GM10248 (cell line): ENCODE results near the gene PKP1.

Experiments
- CTCF ChIA-PET: fragments of 300-600 bp; sonication (Branson Sonifier 250); formaldehyde crosslinking; extraction: SDS; loops from one replicate; lab custom pipeline; 2021; ENCODE audit warnings: antibody characterized with exemption; lab: Yijun Ruan, JAX
- POLR2A ChIA-PET: fragments of 350-650 bp; sonication (Branson Sonifier 250); formaldehyde crosslinking; extraction: SDS; loops from one replicate; lab custom pipeline; 2020; ENCODE audit warnings: antibody characterized with exemption; lab: Yijun Ruan, JAX
- DNase-seq: peaks from one replicate; pipeline ENCODE4 v3.0.0; 2012; ENCODE audit errors: extremely low spot score
- CTCF ChIP-seq: IDR thresholded peaks from 2 replicates; pipeline ENCODE4 v1.5.1; 2012; ENCODE audit warnings: mild to moderate bottlenecking, low read depth; ENCODE audit errors: extremely low read depth, missing control alignments, control extremely low read depth

The PKP1 gene

GRCh38 chr1:201294876-201295275, 11.6 kb downstream of the PKP1 start:
- no peak for TF ChIP-seq CTCF
- ChIA-PET CTCF (interaction anchor here (1.3 kb wide), 1 partner anchor 14 kb away, joined by 3 read pairs; no protein-coding TSS in a partner anchor), POLR2A (no interaction called here)
- no peak for DNase-seq

- ChIA-PET POLR2A (no interaction called here), CTCF (interaction anchor here (1.3 kb wide), 1 partner anchor 13 kb away, joined by 3 read pairs; no protein-coding TSS in a partner anchor)
- no peak for DNase-seq
Observed at GRCh38 chr1:201295346-201295745, 12.0 kb downstream of the PKP1 start.

GRCh38 chr1:201295861-201296260, 12.6 kb downstream of the PKP1 start:
- no peak for DNase-seq
- CTCF ChIA-PET: interaction anchor here (1.3 kb wide), 1 partner anchor 13 kb away, joined by 3 read pairs; no protein-coding TSS in a partner anchor
- POLR2A ChIA-PET: no interaction called here
- no peak for TF ChIP-seq CTCF

More at GRCh38 chr1:201295346-201295745, 12.0 kb downstream of the PKP1 start:
- no peak for TF ChIP-seq CTCF

- ChIA-PET CTCF (interaction anchor here (1.3 kb wide), 1 partner anchor 12 kb away, joined by 3 read pairs; no protein-coding TSS in a partner anchor), POLR2A (no interaction called here)
- no peak for DNase-seq
- no peak for TF ChIP-seq CTCF
Observed at GRCh38 chr1:201296352-201296751, 13.0 kb downstream of the PKP1 start.

- no peak for TF ChIP-seq CTCF
- no peak for DNase-seq
- ChIA-PET POLR2A (no interaction called here), CTCF (interaction anchor here (1.1 to 1.2 kb wide), 2 partner anchors 18 to 45 kb away, joined by 3 to 4 read pairs; no protein-coding TSS in a partner anchor)
Observed at GRCh38 chr1:201298396-201299381, 15.4 kb downstream of the PKP1 start.

- TF ChIP-seq CTCF: no peak
- CTCF ChIA-PET: interaction anchor here (1.0 to 1.9 kb wide), 4 partner anchors 11 to 46 kb away, joined by 3 to 7 read pairs (median 4); no protein-coding TSS in a partner anchor
- POLR2A ChIA-PET: no interaction called here
Observed at GRCh38 chr1:201299968-201300367, 16.7 kb downstream of the PKP1 start.

More at GRCh38 chr1:201299968-201300367, 16.7 kb downstream of the PKP1 start:
- DNase-seq: no peak
